GM12878 (cell line): ENCODE measurements around the gene GNAO1.

Experiments
- CTCF ChIP-seq, 3 experiments: IDR thresholded peaks in 2 of 3; conservative IDR thresholded peaks in 1 of 3; 2 replicates each; pipeline ENCODE4 v1.5.1; 2011; ENCODE audit warnings: low read depth in 3 of 3, low read length in 3 of 3, mild to moderate bottlenecking in 3 of 3, control low read depth in 2 of 3, moderate library complexity in 2 of 3, inconsistent platforms in 1 of 3, mixed read lengths in 1 of 3; ENCODE audit not compliant: control insufficient read depth in 2 of 3, insufficient read depth in 1 of 3; ENCODE audit errors: extremely low read depth in 1 of 3
- SIN3A ChIP-seq: IDR thresholded peaks from 2 replicates; pipeline ENCODE4 v1.6.1; 2012; ENCODE audit warnings: low read depth, low read length, improper control_type of control experiment
- SP1 ChIP-seq: IDR thresholded peaks from one replicate; pipeline ENCODE4 v1.6.1; 2011; ENCODE audit warnings: low read depth, low read length

- TF ChIP-seq CTCF (IDR thresholded peaks at IDR 0.05 in 2 of 3, conservative IDR thresholded peaks at IDR 0.05 in 1 of 3; ENCODE audit: control insufficient read depth in 2 of 3, extremely low read depth in 1 of 3, insufficient read depth in 1 of 3, low read depth in 3 of 3, low read length in 3 of 3) (no peak), SP1 (no peak), SIN3A (no peak)
These were observed 120.7 kb downstream of the GNAO1 start for GRCh38 chr16:56312028-56312300.
